ENCODE data around the gene ANKRD55. TPM values are rescaled to one million over a fixed set of nuclear protein-coding genes. Genes with fewer than 3 reads are reported as not detected.
"Not testable (repeated sequence)": the region's sequence is repeated elsewhere in the genome, so short reads cannot be mapped to it uniquely, and the experiment has no call there.

The ANKRD55 gene
- total and polyA plus RNA-seq, 2 donors (not counting 1 experiment from before 2014, with no cell fraction given): 0.07 TPM; not detected in 1

DNA sequence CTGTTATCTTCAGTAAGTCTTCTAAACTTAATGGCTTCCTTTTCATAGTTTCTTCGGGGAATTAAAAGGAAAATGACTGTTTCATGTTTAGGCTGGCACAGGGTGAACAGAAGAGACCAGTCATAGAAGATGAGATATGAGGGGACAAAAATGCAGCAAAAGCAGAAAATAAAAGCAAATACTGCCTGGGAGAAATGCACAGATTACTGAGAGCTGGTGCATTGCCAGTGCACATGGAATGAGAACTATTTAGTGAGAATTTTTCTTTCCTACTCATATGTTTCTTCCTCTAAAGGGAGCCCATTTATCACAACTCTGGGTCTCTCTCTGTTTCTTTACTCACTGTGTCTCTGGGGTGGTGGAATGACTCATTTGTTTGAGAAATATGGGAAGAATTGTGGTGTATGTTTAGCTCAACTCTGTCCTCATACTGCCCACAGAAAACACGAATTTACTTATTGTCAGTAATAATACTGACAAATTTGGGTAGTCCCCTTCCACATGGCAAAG is 25.9 kb upstream of the ANKRD55 start:
- intact Hi-C loops (cut with micrococcal nuclease): no loop called here
- no CpG with 5 or more reads among the region's 2 CpGs for WGBS (ENCODE audit: insufficient coverage)
- POLR2A ChIA-PET: no interaction called here

DNA sequence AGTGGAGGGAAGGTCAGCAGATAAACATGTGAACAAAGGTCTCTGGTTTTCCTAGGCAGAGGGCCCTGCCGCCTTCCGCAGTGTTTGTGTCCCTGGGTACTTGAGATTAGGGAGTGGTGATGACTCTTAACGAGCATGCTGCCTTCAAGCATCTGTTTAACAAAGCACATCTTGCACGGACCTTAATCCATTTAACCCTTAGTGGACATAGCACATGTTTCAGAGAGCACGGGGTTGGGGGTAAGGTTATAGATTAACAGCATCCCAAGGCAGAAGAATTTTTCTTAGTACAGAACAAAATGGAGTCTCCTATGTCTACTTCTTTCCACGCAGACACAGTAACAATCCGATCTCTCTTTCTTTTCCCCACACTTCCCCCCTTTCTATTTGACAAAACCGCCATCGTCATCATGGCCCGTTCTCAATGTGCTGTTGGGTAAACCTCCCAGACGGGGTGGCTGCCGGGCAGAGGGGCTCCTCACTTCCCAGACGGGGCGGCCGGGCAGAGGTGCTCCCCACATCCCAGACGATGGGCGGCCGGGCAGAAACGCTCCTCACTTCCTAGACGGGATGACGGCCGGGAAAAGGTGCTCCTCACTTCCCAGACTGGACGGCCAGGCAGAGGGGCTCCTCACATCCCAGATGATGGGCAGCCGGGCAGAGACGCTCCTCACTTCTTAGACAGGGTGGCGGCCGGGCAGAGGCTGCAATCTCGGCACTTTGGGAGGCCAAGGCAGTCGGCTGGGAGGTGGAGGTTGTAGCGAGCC is 24.8 kb upstream of the ANKRD55 start:
- H3K4me3 ChIP-seq (ENCODE audit: control extremely low read depth in 1 of 5, extremely low read depth in 1 of 5, insufficient read depth in 1 of 5, low read depth in 2 of 5, low read length in 4 of 5); POLR2A ChIA-PET; H2AFZ ChIP-seq (ENCODE audit: insufficient read depth, low read depth, low read length, poor library complexity, severe bottlenecking); H3K4me2 ChIP-seq (replicated peaks; ENCODE audit: low read depth, low read length, poor library complexity, severe bottlenecking); H3K27ac ChIP-seq (ENCODE audit: low read length in 2 of 2); H3K27me3 ChIP-seq (replicated peaks in 1 of 4; ENCODE audit: control extremely low read depth in 1 of 4, control insufficient read depth in 3 of 4, insufficient read depth in 4 of 4, low read length in 3 of 4); H3K9me3 Mint-ChIP-seq (ENCODE audit: insufficient read depth); DNase-seq; H3K36me3 ChIP-seq (replicated peaks in 1 of 2; ENCODE audit: control extremely low read depth in 1 of 2, control insufficient read depth in 1 of 2, extremely low read depth in 1 of 2, insufficient read depth in 2 of 2, low read length in 1 of 2); H3K4me1 Mint-ChIP-seq; H3K79me2 ChIP-seq (ENCODE audit: control insufficient read depth, insufficient read depth, low read length); H3K27me3 Mint-ChIP-seq; H4K20me1 ChIP-seq (ENCODE audit: control insufficient read depth, insufficient read depth, low read length, poor library complexity, severe bottlenecking); ATAC-seq (ENCODE audit: low read depth); H3K9me3 ChIP-seq (ENCODE audit: control extremely low read depth in 1 of 3, control insufficient read depth in 2 of 3, insufficient read depth in 1 of 3, low read length in 2 of 3); intact Hi-C loops (cut with micrococcal nuclease); H3K4me1 ChIP-seq (ENCODE audit: control insufficient read depth in 2 of 2, insufficient read depth in 2 of 2, low read length in 2 of 2); H3K27ac Mint-ChIP-seq; H3K9ac ChIP-seq (ENCODE audit: low read length); H3K4me3 Mint-ChIP-seq; CTCF ChIA-PET: not testable (repeated sequence)
- 97% methylated on average over 24 of the region's 30 CpGs for WGBS (ENCODE audit: insufficient coverage)

More for the DNA sequence above, 25.9 kb upstream of the ANKRD55 start:
- Histone ChIP-seq H4K20me1 (ENCODE audit: control insufficient read depth, insufficient read depth, low read length, poor library complexity, severe bottlenecking) (no peaks in the 10 kb centered on the region), H3K27ac (ENCODE audit: low read length in 2 of 2) (no peak overlapping the region), H3K9ac (ENCODE audit: low read length) (no peak overlapping the region), H3K4me2 (replicated peaks; ENCODE audit: low read depth, low read length, poor library complexity, severe bottlenecking) (no peak overlapping the region), H3K4me3 (ENCODE audit: control extremely low read depth in 1 of 5, extremely low read depth in 1 of 5, insufficient read depth in 1 of 5, low read depth in 2 of 5, low read length in 4 of 5) (no peak overlapping the region), H3K27me3 (replicated peaks in 1 of 4; ENCODE audit: control extremely low read depth in 1 of 4, control insufficient read depth in 3 of 4, insufficient read depth in 4 of 4, low read length in 3 of 4) (peaks cover 0 to 5% (median 0%) of the 10 kb centered on the region in 4 experiments), H3K9me3 (ENCODE audit: control extremely low read depth in 1 of 3, control insufficient read depth in 2 of 3, insufficient read depth in 1 of 3, low read length in 2 of 3) (no peaks in the 10 kb centered on the region), H3K36me3 (replicated peaks in 1 of 2; ENCODE audit: control extremely low read depth in 1 of 2, control insufficient read depth in 1 of 2, extremely low read depth in 1 of 2, insufficient read depth in 2 of 2, low read length in 1 of 2) (no peaks in the 10 kb centered on the region), H3K4me1 (ENCODE audit: control insufficient read depth in 2 of 2, insufficient read depth in 2 of 2, low read length in 2 of 2) (no peaks in the 10 kb centered on the region), H2AFZ (ENCODE audit: insufficient read depth, low read depth, low read length, poor library complexity, severe bottlenecking) (no peak overlapping the region), H3K79me2 (ENCODE audit: control insufficient read depth, insufficient read depth, low read length) (no peaks in the 10 kb centered on the region)
- DNase-seq (no peak), ATAC-seq (ENCODE audit: low read depth) (no peak)
- TF ChIP-seq, protein P1, sequence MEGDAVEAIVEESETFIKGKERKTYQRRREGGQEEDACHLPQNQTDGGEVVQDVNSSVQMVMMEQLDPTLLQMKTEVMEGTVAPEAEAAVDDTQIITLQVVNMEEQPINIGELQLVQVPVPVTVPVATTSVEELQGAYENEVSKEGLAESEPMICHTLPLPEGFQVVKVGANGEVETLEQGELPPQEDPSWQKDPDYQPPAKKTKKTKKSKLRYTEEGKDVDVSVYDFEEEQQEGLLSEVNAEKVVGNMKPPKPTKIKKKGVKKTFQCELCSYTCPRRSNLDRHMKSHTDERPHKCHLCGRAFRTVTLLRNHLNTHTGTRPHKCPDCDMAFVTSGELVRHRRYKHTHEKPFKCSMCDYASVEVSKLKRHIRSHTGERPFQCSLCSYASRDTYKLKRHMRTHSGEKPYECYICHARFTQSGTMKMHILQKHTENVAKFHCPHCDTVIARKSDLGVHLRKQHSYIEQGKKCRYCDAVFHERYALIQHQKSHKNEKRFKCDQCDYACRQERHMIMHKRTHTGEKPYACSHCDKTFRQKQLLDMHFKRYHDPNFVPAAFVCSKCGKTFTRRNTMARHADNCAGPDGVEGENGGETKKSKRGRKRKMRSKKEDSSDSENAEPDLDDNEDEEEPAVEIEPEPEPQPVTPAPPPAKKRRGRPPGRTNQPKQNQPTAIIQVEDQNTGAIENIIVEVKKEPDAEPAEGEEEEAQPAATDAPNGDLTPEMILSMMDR (IDR thresholded peaks at IDR 0.05): no peak
- TF ChIP-seq EZH2 (IDR thresholded peaks at IDR 0.05; ENCODE audit: borderline replicate concordance, insufficient read depth, low read depth, low read length, poor library complexity, severe bottlenecking): no peak
- Mint-ChIP-seq H3K9me3 (ENCODE audit: insufficient read depth) (no peaks in the 10 kb centered on the region), H3K4me3 (no peak overlapping the region), H3K4me1 (peaks cover 3% of the 10 kb centered on the region), H3K27ac (no peak overlapping the region), H3K27me3 (no peaks in the 10 kb centered on the region)
- CTCF ChIA-PET: interaction anchor here (1.5 kb wide), 1 partner anchor 12 kb away, joined by 3 read pairs; no protein-coding TSS in a partner anchor

Measured in B cell (primary cell).